Epithelial cell of umbilical artery (primary cell): ENCODE results near the gene FAM219A. TPM values are rescaled to one million over a fixed set of nuclear protein-coding genes. Genes with fewer than 3 reads are reported as not detected.

ENCODE experiments used
- total RNA-seq: library from RNA; depleted of rRNA; stranded (reverse); fragments of >200 nt; gene quantifications from 2 replicates; pipeline ENCODE4 v1.2.3, GENCODE V29; 2014

Gene FAM219A
- total RNA-seq = 10.1 and 10.3 TPM in 2 replicates

DNA sequence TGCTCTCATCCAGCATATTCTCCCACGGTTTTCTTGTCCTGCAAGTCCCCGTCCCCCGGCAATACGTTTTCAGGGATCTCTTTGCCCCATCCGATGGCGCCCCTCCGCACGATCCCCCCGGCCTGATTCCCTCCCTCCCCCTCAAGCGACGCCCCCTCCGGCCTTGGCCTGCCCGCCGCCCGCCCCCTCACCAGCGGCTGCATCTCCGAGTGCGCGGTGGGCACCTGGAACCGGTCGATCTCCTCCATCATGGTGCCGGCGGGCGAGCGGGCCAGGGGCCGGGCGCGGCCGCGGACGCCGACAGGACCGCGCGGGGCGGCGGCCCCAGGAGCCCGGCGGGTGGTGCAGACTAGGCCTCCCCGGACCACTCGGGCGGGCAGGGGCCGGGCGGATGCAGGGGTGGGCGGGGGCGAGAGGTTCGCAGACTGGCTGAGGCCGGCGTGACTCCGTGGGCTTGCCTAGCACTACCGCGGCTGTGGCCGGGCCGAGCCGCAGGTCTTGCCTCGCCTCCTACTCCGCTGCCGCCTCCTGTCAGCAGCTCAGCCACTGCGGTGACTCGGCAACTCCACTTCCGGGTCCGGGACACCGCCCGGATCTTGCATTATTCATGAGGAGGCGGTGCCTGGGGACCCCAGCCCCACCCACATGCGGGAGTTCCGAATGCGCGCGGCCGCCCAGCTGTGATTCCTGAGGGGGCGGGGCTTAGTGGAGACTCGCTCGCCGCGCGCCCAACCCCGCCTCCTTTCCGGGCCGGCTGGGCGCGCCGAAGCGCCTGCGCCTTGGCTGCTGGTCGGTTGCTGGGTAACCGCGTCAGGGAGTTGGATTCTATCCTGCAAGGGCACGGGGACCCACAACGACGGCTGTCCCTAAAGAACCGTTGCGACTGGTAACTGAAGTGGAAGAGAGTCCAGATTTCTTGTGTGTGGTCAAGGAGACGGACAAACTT is at the start of gene FAM219A, which contains the start of gene DNAI1:
TSS of gene FAM219A (minus strand) at position 558 of the 946 bp plus-strand sequence. CDS start at position 251, 307 bp downstream.
TSS of gene DNAI1 (plus strand) at position 793 of the 946 bp plus-strand sequence. CDS start 201 bp downstream, outside the sequence.

DNA sequence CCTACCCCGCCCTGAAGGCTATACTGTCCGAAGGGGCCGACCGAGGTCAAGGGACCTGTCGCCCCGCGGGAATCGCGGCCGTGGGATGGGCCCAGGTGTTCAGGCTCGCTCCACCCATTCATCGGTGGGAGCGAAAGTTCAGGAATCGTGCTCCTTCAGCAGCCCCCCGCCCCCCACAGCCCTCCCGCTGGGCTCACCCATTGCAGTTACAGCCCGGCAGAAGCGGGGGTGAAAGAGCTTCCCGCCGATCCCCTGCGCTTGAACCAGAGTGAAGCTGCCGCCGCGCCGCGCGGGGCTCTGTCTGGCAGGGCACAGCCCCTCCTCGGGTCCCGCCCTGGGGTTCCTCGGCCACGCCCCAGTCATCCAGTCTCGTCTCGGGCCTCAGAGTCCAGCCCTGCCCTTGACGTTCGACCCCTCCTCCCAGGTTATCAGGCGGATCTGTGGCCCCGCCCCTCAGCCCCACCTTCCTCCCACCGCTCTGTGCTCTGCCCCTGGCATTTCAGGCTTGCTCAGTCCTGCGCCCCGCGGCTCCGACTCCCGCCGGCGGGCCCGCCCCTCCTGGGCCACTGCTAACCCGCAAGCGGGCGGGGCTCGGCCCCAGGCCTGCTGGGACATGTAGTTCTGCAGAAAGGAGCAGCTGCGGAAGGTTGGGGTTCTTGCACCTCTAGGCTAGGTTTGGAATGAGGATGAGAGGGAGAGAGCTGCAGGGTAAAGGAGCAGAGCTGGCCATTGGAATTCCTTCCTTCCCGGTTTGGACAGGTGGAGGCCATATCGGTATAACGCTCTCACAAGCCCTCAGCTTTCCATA is 81.6 kb downstream of the FAM219A start, which contains the start of gene MYORG:
TSS of gene MYORG (minus strand) at position 303 of the 808 bp plus-strand sequence. CDS start 3,955 bp downstream, outside the sequence.

Other genes starting within 250 kb of the FAM219A start
- 1.6 and 2.6 TPM in 2 replicates for gene KIF24, start 129.3 kb downstream of the FAM219A start, total RNA-seq
- 37.4 and 40.4 TPM in 2 replicates for gene NUDT2, start 129.0 kb downstream of the FAM219A start, total RNA-seq
- 0.65 and 2.3 TPM in 2 replicates for gene MYORG, start 81.7 kb downstream of the FAM219A start, total RNA-seq
- not detected in 2 replicates for gene DNAI1, start 235 bp upstream of the FAM219A start, total RNA-seq
- not detected in 2 replicates for gene ENHO, start 64.4 kb upstream of the FAM219A start, total RNA-seq
- not detected in 2 replicates for gene CNTFR, start 131.2 kb upstream of the FAM219A start, total RNA-seq
- gene RPP25L, start 153.5 kb upstream of the FAM219A start, total RNA-seq = 25.7 and 38.5 TPM in 2 replicates
- gene DCTN3, start 161.9 kb upstream of the FAM219A start, total RNA-seq = 81.0 and 120 TPM in 2 replicates
- gene ARID3C, start 170.5 kb upstream of the FAM219A start, total RNA-seq = under 0.01 and 0.30 TPM in 2 replicates
- 65.9 and 75.7 TPM in 2 replicates for gene SIGMAR1, start 179.2 kb upstream of the FAM219A start, total RNA-seq
- gene GALT, start 188.1 kb upstream of the FAM219A start, total RNA-seq = 24.4 and 37.4 TPM in 2 replicates
- gene IL11RA, start 193.6 kb upstream of the FAM219A start, total RNA-seq = 10.4 and 15.5 TPM in 2 replicates
- gene CCL27, start 204.1 kb upstream of the FAM219A start, total RNA-seq = not detected in 2 replicates
- gene CCL19, start 232.7 kb upstream of the FAM219A start, total RNA-seq = not detected in 2 replicates